Measurements from ENCODE around the gene LSR.
A peak's percentile ranks its signal among the peaks of the same experiment; 100 is the strongest.

The LSR gene, protein sequence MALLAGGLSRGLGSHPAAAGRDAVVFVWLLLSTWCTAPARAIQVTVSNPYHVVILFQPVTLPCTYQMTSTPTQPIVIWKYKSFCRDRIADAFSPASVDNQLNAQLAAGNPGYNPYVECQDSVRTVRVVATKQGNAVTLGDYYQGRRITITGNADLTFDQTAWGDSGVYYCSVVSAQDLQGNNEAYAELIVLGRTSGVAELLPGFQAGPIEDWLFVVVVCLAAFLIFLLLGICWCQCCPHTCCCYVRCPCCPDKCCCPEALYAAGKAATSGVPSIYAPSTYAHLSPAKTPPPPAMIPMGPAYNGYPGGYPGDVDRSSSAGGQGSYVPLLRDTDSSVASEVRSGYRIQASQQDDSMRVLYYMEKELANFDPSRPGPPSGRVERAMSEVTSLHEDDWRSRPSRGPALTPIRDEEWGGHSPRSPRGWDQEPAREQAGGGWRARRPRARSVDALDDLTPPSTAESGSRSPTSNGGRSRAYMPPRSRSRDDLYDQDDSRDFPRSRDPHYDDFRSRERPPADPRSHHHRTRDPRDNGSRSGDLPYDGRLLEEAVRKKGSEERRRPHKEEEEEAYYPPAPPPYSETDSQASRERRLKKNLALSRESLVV

GRCh38 chr19:35248310-35249145 lies at the start of gene LSR:
TSS of gene LSR (plus strand) at chr19:35249002. CDS start at chr19:35249023, 21 bp downstream.
- peak; percentile 86 for DNase-seq

- no peak for DNase-seq
Measured at GRCh38 chr19:35199481-35199880, 49.3 kb upstream of the LSR start.

GRCh38 chr19:35202722-35203688 lies 45.8 kb upstream of the LSR start:
- no peak for DNase-seq

DNA sequence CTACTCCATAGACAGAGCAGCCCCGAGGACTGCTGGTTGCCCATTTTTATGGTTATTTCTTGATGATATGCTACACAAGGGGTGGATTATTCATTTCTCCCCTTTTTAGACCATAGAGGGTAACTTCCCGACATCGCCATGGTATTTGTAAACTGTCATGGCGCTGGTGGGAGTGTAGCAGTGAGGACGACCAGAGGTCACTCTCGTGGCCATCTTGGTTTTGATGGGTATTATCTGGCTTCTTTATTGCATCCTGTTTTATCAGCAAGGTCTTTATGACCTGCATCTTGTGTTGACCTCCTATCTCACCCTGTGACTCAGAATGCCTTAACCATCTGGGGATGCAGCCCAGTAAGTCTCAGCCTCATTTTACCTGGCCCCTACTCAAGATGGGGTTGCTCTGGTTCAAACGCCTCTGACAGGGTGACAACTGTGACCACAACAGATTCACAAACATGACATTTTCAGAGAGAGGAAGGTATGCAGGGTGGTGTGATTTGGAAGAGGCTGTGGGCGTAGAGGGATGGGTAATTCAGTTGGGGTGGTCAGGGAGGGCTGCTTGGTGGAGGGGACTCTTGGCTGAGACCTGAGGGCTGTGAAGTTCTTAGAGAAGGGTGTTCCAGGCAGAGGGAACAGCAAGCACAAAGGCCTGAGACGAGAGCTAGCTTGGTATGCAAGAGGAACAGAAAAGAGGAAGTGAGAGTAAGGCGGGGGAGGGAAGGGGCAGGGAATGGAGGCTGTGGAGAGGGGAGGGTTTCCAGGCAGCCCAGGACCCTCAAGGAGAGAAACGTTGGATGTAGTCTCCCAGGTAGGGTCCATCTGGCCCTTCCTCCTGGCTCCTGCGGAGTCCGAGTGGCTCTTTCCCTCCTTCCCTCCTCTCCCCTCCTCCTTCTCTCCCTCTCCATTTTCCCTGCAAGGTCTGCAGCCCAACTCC lies 43.7 kb upstream of the LSR start:
- DNase-seq = peak; percentile 40

DNA sequence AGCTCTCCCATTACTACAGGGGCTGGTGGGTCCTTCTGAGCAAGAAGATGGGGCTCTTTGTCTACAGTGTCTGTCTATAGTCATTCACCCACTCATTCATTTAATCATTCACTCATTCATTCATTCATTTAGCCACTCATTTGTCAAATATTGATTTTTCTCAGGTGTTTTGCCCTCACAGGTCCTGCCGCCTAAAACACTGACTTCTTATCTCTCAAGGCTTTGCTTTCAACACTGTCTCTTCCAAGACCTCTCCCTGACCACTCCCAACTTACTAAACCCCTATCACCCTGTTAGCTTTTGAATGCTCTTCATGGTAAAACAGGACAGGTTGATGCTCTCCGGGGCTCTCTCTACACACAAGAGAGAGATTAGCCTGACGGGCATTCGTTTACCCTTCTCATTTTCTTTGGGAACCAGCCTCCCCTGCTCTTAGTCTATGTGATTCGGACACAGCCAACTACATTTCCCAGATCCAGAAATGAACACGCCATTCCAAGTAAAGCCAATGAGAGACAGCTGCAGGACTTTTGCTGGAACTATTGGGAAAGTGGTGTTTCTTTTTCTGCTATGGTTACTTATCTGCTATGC lies 43.0 kb upstream of the LSR start:
- no peak for DNase-seq

GRCh38 chr19:35206379-35206778 lies 42.4 kb upstream of the LSR start:
- DNase-seq = peak; percentile 91

GRCh38 chr19:35206855-35207254 lies 41.9 kb upstream of the LSR start:
- DNase-seq = no peak

DNA sequence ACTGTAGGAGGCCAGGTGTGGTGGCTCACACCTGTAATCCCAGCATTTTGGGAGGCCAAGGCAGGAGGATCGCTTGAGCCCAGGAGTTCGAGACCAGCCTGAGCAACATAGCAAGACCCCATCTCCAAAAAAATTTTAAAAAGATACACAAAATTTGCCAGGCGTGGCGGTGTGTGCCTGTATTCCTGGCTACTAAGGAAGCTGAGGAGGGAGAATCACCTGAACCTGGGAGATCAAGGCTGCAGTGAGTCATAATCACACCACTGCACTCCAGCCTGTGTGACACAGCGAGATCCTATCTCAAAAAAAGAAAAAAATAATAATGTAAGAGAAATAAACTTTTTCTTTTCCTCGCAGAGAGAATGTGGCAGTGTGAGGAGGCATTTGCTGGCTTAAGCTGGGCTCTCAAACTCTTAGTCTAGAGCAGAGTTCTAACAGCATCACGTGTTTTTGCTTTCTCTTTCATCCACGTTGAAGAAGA lies 41.4 kb upstream of the LSR start:
- peak; percentile 69 for DNase-seq

- DNase-seq = no peak
Measured at GRCh38 chr19:35208121-35208520, 40.7 kb upstream of the LSR start.

DNA sequence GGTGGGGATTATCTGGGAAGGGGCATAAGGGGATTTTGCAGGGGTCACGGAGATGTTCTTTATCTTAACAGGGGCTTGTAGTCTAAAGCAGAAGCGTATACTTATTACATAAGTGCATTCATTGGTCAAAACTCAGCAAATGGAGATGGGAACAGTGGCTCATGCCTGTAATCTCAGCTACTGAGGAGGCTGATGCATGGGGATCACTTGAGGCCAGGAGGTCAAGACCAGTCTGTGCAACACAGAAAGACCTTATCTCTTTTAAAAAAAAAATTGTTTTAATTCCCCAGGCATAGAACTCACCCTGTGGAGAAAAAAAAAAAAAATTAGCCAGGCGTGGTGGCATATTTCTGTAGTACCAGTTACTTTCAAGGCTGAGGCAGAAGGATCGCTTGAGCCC lies 39.2 kb upstream of the LSR start:
- DNase-seq = no peak

GRCh38 chr19:35211545-35212230 lies 37.1 kb upstream of the LSR start:
- peak; percentile 96 for DNase-seq

- no peak for DNase-seq
Measured at GRCh38 chr19:35212241-35212640, 36.6 kb upstream of the LSR start.

GRCh38 chr19:35213663-35214632 lies 34.9 kb upstream of the LSR start:
- peak; percentile 97 for DNase-seq

- DNase-seq = peak; percentile 16
Measured at GRCh38 chr19:35214766-35215422, 33.9 kb upstream of the LSR start.

DNA sequence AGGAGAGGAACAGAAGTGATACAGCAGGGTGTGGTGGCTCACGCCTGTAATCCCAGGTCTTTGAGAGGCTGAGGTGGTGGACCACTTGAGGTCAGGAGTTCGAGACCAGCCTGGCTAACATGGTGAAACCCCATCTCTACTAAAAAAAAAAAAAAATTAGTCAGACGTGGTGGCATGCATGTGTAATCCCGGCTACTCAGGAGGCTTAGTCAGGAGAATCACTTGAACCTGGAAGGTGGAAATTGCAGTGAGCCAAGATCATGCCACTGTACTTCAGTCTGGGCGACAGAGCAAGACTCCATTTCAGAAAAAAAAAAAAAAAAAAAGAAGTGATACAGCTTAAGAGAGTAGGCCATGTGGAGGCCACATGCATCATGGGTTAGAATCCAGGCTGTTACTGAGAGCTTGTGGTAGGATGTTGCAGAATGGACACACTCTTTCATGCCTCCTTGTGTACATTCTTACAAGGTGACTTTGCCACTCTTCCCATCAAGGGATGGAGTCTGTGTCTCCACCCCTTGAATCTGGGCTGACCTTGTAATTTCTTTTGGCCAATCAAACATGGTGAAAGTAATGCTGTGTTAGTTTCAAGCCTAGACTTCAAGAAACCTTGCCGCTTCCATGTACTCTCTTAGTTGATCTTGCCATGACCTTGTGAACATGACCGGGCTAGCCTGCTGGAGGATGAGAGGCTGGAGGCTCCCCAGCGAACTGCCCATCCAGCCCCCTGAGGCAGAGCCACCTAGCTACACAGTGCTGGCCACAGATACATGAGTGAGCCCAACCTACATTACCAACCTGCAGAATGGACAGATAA lies 32.6 kb upstream of the LSR start:
- DNase-seq = no peak

DNA sequence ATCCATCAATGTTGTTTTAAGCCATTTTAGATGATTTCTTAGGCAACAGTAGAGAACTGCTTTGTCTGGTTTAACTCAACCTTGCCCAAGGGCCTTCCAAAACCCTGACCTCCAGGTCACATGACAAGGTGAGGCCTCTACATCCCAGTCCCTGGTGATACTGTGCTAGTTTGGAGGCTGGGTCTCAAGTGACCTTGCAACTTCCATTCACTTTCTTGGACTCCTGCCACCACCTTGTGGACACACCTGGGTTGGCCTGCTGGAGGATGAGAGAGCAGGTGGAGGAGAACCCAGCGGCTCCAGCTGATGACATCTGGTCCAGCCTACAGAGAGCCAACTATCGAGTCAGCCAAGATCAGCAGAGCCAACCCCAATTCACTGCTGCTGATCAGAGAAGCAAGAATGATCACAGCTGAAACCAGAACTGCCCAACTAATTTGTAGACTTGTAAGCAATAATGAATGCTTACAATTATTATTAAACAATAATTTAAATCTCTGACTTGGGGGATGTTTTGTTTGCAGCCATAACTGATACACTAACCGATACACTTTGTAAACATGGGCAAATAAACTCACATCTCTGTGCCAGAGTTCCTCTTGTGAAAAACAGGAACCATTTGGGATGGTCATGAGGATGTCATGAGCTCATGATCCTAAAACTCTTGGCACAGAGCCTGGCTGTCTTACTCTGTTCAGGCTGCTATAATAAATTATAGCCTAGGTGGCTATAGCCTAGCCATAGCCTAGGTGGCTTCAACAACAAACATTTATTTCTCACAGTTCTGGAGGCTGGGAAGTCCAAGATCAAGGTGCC lies 31.8 kb upstream of the LSR start:
- DNase-seq = peak; percentile 70

GRCh38 chr19:35217649-35217990 lies 31.2 kb upstream of the LSR start:
- DNase-seq = no peak
